Activated CD8-positive, alpha-beta T cell treated with anti-CD3 and anti-CD28 coated beads for 36 hours (primary cell): ENCODE data around the gene MYLK. TPM values are rescaled to one million over a fixed set of nuclear protein-coding genes. Genes with fewer than 3 reads are reported as not detected.

ENCODE experiments used
- ATAC-seq: fragments of 200-7000 bp; cut with Tn5 transposase; one replicate; pipeline ENCODE4 v1.10.0; 2021; ENCODE audit warnings: mild to moderate bottlenecking, moderate library complexity
- CTCF ChIA-PET: fragments of 350-600 bp; sonication (Branson Sonifier 250); formaldehyde crosslinking; loops from one replicate; lab custom pipeline; 2021; ENCODE audit warnings: antibody characterized with exemption; lab: Charles Lee
- POLR2A ChIA-PET: fragments of 350-600 bp; sonication (Branson Sonifier 250); formaldehyde crosslinking; loops from one replicate; lab custom pipeline; 2021; ENCODE audit warnings: antibody characterized with exemption; lab: Charles Lee
- DNase-seq: peaks from one replicate; pipeline ENCODE4 v3.0.0-alpha.2; 2020
- H3K27ac Mint-ChIP-seq: one replicate; pipeline ENCODE4 v1.8.0; 2021; ENCODE audit warnings: mild to moderate bottlenecking, mixed read lengths
- H3K27me3 Mint-ChIP-seq: one replicate; pipeline ENCODE4 v1.8.0; 2021; ENCODE audit warnings: mixed read lengths
- H3K36me3 Mint-ChIP-seq: one replicate; pipeline ENCODE4 v1.8.0; 2021; ENCODE audit warnings: low read depth, mixed read lengths
- H3K4me1 Mint-ChIP-seq: one replicate; pipeline ENCODE4 v1.8.0; 2021; ENCODE audit warnings: low read depth, mixed read lengths
- H3K4me3 Mint-ChIP-seq: one replicate; pipeline ENCODE4 v1.8.0; 2021; ENCODE audit warnings: mild to moderate bottlenecking, moderate library complexity, mixed read lengths
- H3K9me3 Mint-ChIP-seq: one replicate; pipeline ENCODE4 v1.8.0; 2021; ENCODE audit warnings: mixed read lengths
- CTCF ChIP-seq: fragments of 200-600 bp; IDR thresholded peaks from one replicate; pipeline ENCODE4 v1.8.0; 2022; ENCODE audit warnings: antibody characterized with exemption, mild to moderate bottlenecking
- intact Hi-C: fragments of 100-400 bp; cut with micrococcal nuclease; formaldehyde crosslinking; loops from one replicate; pipeline ENCODE4 v1.10.0; 2022
- total RNA-seq, 2 experiments: library from RNA; stranded (reverse); gene quantifications; one replicate each; pipeline ENCODE4 v1.2.3, GENCODE V29; 2021

MYLK gene
- total RNA-seq, 2 experiments from 2014 or later: 0.34 TPM; not detected in 1

- DNase-seq: no peak
- CTCF ChIA-PET: interaction anchor here (0.8 kb wide), 1 partner anchor 11 kb away, joined by 3 read pairs; no protein-coding TSS in a partner anchor
- peaks cover 11% of the 10 kb centered on the region for H3K4me1 Mint-ChIP-seq
- no peak for ATAC-seq
- H3K9me3 Mint-ChIP-seq: no peaks in the 10 kb centered on the region
- peaks cover 47% of the 10 kb centered on the region for H3K27me3 Mint-ChIP-seq
- POLR2A ChIA-PET: no interaction called here
- no peaks in the 10 kb centered on the region for H3K36me3 Mint-ChIP-seq
- no peak overlapping the region for H3K27ac Mint-ChIP-seq
- TF ChIP-seq CTCF: no peak
- intact Hi-C loops: no loop called here
- peak overlapping the region; percentile 35 for H3K4me3 Mint-ChIP-seq
Measured at GRCh38 chr3:123883701-123884202, 380 bp downstream of the MYLK start.

DNA sequence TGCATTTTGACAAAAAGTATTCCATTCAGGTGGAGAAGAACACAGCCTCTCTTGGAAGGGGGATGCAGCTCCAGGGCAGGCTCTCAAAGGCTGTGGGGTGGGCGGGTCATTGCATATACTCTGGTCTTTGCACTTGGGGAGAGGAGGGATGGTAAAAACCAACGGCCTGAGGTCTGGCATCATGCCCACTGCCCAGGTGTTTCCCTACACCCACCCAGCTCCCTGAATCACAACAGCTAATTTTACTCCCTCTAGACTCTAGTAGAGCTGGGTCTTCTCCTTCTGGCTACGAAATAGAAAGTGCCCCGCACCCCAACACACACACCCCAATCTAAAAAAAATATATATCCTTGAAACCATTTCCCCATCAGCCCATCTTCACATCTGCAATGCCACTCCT lies 1.0 kb downstream of the MYLK start:
- H3K27me3 Mint-ChIP-seq: peaks cover 43% of the 10 kb centered on the region
- peak overlapping the region; percentile 35 for H3K4me3 Mint-ChIP-seq
- no peak overlapping the region for H3K27ac Mint-ChIP-seq
- ATAC-seq: no peak
- no peaks in the 10 kb centered on the region for H3K9me3 Mint-ChIP-seq
- POLR2A ChIA-PET: no interaction called here
- peaks cover 11% of the 10 kb centered on the region for H3K4me1 Mint-ChIP-seq
- DNase-seq: no peak
- CTCF ChIA-PET: no interaction called here
- H3K36me3 Mint-ChIP-seq: no peaks in the 10 kb centered on the region
- intact Hi-C loops: no loop called here
- no peak for TF ChIP-seq CTCF

- POLR2A ChIA-PET: no interaction called here
- TF ChIP-seq CTCF: no peak
- peaks cover 11% of the 10 kb centered on the region for H3K4me1 Mint-ChIP-seq
- CTCF ChIA-PET: no interaction called here
- H3K27me3 Mint-ChIP-seq: peaks cover 39% of the 10 kb centered on the region
- DNase-seq (no peak), ATAC-seq (no peak)
- intact Hi-C loops: no loop called here
- H3K27ac Mint-ChIP-seq: no peak overlapping the region
- H3K4me3 Mint-ChIP-seq: no peak overlapping the region
- H3K36me3 Mint-ChIP-seq: no peaks in the 10 kb centered on the region
- no peaks in the 10 kb centered on the region for H3K9me3 Mint-ChIP-seq
Measured at GRCh38 chr3:123881771-123882170, 2.4 kb downstream of the MYLK start.

- POLR2A ChIA-PET: no interaction called here
- Mint-ChIP-seq H3K4me1 (peaks cover 11% of the 10 kb centered on the region), H3K9me3 (no peaks in the 10 kb centered on the region), H3K27ac (no peak overlapping the region), H3K36me3 (no peaks in the 10 kb centered on the region), H3K27me3 (peaks cover 34% of the 10 kb centered on the region), H3K4me3 (no peak overlapping the region)
- intact Hi-C loops: no loop called here
- CTCF ChIA-PET: no interaction called here
- no peak for DNase-seq
- no peak for ATAC-seq
- no peak for TF ChIP-seq CTCF
Measured at GRCh38 chr3:123880998-123881561, 3.1 kb downstream of the MYLK start.

DNA sequence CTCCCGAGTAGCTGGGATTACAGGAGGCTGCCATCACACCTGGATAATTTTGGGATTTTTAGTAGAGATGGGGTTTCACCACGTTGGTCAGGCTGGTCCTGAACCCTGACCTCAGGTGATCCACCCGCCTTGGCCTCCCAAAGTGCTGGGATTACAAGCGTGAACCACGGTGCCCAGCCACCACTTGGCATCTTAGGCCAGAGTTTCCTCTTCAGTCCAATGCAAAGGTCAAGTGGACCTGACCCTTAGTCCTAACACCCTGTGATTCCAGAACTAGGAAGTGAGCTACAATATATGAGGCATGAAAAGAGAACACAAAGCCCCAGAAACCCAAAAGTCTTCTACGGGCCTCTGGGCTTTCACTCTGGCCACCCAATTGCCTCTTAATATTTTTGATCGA lies 5.3 kb downstream of the MYLK start:
- peaks cover 6% of the 10 kb centered on the region for H3K4me1 Mint-ChIP-seq
- H3K27me3 Mint-ChIP-seq: peaks cover 22% of the 10 kb centered on the region
- no peaks in the 10 kb centered on the region for H3K9me3 Mint-ChIP-seq
- no peak for TF ChIP-seq CTCF
- H3K27ac Mint-ChIP-seq: no peak overlapping the region
- CTCF ChIA-PET: no interaction called here
- ATAC-seq (no peak), DNase-seq (no peak)
- no peaks in the 10 kb centered on the region for H3K36me3 Mint-ChIP-seq
- no peak overlapping the region for H3K4me3 Mint-ChIP-seq
- intact Hi-C loops: no loop called here
- POLR2A ChIA-PET: no interaction called here
